Erythroblast (primary cell): ENCODE measurements around the gene SIX3.

Source experiments
- GATA1 ChIP-seq: IDR thresholded peaks from 2 replicates; pipeline ENCODE4 v1.6.1; 2011; ENCODE audit warnings: low read depth, mild to moderate bottlenecking, control low read depth, low read length, moderate library complexity
- POLR2A ChIP-seq: IDR thresholded peaks from 2 replicates; pipeline ENCODE4 v1.6.1; 2011; ENCODE audit warnings: mild to moderate bottlenecking, low read length

- TF ChIP-seq POLR2A (no peak), GATA1 (no peak)
These were observed 25.6 kb downstream of the SIX3 start for GRCh38 chr2:44967056-44967455.
